Testis (tissue), 2 donors: ENCODE results near the gene CCRL2.

ENCODE experiments used
- CTCF ChIP-seq, 3 experiments: fragments of 450-650 bp in 2 of 3; fragments of 200-600 bp in 1 of 3; sonication (generic) in 1 of 3; IDR thresholded peaks; one replicate each; pipeline ENCODE4 v1.5.1; 2016 to 2019; ENCODE audit warnings: antibody characterized with exemption in 3 of 3, mild to moderate bottlenecking in 2 of 3, moderate library complexity in 1 of 3
- POLR2A ChIP-seq: fragments of 450-650 bp; IDR thresholded peaks from one replicate; pipeline ENCODE4 v1.6.1; 2017; ENCODE audit warnings: antibody characterized with exemption, mild to moderate bottlenecking, moderate library complexity

- TF ChIP-seq POLR2A (no peak), CTCF (IDR thresholded peaks at IDR 0.05) (no peak)
Observed at GRCh38 chr3:46422617-46423016, 15.6 kb downstream of the CCRL2 start.
